HEK293 (cell line): Measurements from ENCODE around the gene UBFD1.

Source experiments
- RBAK ChIP-seq: fragments of 450-650 bp; formaldehyde crosslinking; IDR thresholded peaks from 2 replicates; pipeline ENCODE4 v1.5.1; 2016; ENCODE audit warnings: missing biosample characterization, missing genetic modification characterization
- TCF7L2 ChIP-seq: IDR thresholded peaks from 2 replicates; pipeline ENCODE4 v1.6.1; 2011; ENCODE audit warnings: low read depth, mild to moderate bottlenecking, inconsistent platforms, low read length, moderate library complexity, borderline replicate concordance
- YY1 ChIP-seq: fragments of 450-650 bp; formaldehyde crosslinking; IDR thresholded peaks from 2 replicates; pipeline ENCODE4 v1.5.1; 2018; ENCODE audit warnings: missing biosample characterization, missing genetic modification characterization
- ZNF138 ChIP-seq: fragments of 450-650 bp; formaldehyde crosslinking; IDR thresholded peaks from 2 replicates; pipeline ENCODE4 v1.5.1; 2016; ENCODE audit warnings: missing biosample characterization, missing genetic modification characterization, borderline replicate concordance
- ZNF2 ChIP-seq: fragments of 450-650 bp; formaldehyde crosslinking; IDR thresholded peaks from 2 replicates; pipeline ENCODE4 v1.5.1; 2016; ENCODE audit warnings: missing biosample characterization, missing genetic modification characterization
- ZNF292 ChIP-seq: fragments of 450-650 bp; formaldehyde crosslinking; IDR thresholded peaks from 2 replicates; pipeline ENCODE4 v1.5.1; 2016; ENCODE audit warnings: low read depth, missing biosample characterization, missing genetic modification characterization, borderline replicate concordance
- ZNF350 ChIP-seq: fragments of 450-650 bp; formaldehyde crosslinking; IDR thresholded peaks from 2 replicates; pipeline ENCODE4 v1.5.0; 2017; ENCODE audit warnings: missing biosample characterization, mild to moderate bottlenecking, missing genetic modification characterization
- ZNF514 ChIP-seq: fragments of 450-650 bp; formaldehyde crosslinking; IDR thresholded peaks from 2 replicates; pipeline ENCODE4 v1.5.1; 2016; ENCODE audit warnings: missing biosample characterization, missing genetic modification characterization
- TF ChIP-seq, protein P1 (sequence below): fragments of 450-650 bp; formaldehyde crosslinking; IDR thresholded peaks from 2 replicates; pipeline ENCODE4 v1.5.1; 2016; ENCODE audit warnings: missing biosample characterization, missing genetic modification characterization
- TF ChIP-seq, protein P2 (sequence below): IDR thresholded peaks from 2 replicates; pipeline ENCODE4 v1.6.1; 2011; ENCODE audit warnings: mild to moderate bottlenecking, low read depth, low read length, borderline replicate concordance
- TF ChIP-seq, protein P3 (sequence below): fragments of 450-650 bp; formaldehyde crosslinking; IDR thresholded peaks from 2 replicates; pipeline ENCODE4 v1.5.1; 2016; ENCODE audit warnings: missing biosample characterization, missing genetic modification characterization
- TF ChIP-seq, protein P4 (sequence below): fragments of 450-650 bp; formaldehyde crosslinking; IDR thresholded peaks from 2 replicates; pipeline ENCODE4 v1.5.1; 2017; ENCODE audit warnings: missing biosample characterization, missing genetic modification characterization

DNA sequence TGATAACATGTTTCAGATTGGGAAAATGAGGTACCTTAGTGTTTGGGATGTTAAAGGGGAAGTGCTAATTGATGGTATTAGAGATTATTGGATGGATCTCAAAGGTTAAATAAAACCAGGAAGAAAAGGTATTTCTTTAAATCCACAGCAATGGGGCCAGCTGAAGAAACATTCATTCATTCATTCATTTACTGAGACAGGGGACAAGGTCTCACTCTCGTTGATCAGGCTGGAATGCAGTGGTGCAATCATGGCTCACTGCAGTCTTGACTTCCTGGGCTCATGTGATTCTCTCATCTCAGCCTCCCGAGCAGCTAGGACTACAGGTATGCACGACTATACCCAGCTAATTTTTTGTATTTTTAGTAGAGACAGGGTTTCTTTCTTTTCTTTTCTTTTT, 20.1 kb upstream of the UBFD1 start:
- TF ChIP-seq, protein P1, sequence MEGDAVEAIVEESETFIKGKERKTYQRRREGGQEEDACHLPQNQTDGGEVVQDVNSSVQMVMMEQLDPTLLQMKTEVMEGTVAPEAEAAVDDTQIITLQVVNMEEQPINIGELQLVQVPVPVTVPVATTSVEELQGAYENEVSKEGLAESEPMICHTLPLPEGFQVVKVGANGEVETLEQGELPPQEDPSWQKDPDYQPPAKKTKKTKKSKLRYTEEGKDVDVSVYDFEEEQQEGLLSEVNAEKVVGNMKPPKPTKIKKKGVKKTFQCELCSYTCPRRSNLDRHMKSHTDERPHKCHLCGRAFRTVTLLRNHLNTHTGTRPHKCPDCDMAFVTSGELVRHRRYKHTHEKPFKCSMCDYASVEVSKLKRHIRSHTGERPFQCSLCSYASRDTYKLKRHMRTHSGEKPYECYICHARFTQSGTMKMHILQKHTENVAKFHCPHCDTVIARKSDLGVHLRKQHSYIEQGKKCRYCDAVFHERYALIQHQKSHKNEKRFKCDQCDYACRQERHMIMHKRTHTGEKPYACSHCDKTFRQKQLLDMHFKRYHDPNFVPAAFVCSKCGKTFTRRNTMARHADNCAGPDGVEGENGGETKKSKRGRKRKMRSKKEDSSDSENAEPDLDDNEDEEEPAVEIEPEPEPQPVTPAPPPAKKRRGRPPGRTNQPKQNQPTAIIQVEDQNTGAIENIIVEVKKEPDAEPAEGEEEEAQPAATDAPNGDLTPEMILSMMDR (tag by site-specific recombination), result no peak
- TF ChIP-seq, protein P2, sequence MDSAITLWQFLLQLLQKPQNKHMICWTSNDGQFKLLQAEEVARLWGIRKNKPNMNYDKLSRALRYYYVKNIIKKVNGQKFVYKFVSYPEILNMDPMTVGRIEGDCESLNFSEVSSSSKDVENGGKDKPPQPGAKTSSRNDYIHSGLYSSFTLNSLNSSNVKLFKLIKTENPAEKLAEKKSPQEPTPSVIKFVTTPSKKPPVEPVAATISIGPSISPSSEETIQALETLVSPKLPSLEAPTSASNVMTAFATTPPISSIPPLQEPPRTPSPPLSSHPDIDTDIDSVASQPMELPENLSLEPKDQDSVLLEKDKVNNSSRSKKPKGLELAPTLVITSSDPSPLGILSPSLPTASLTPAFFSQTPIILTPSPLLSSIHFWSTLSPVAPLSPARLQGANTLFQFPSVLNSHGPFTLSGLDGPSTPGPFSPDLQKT, result no peak
- TF ChIP-seq ZNF350 (tag by site-specific recombination) (no peak), YY1 (tag by site-specific recombination) (no peak), ZNF292 (tag by site-specific recombination) (no peak), ZNF514 (no peak), RBAK (tag by site-specific recombination) (no peak), TCF7L2 (no peak), ZNF138 (no peak), ZNF2 (tag by site-specific recombination) (no peak)
- TF ChIP-seq, protein P3, sequence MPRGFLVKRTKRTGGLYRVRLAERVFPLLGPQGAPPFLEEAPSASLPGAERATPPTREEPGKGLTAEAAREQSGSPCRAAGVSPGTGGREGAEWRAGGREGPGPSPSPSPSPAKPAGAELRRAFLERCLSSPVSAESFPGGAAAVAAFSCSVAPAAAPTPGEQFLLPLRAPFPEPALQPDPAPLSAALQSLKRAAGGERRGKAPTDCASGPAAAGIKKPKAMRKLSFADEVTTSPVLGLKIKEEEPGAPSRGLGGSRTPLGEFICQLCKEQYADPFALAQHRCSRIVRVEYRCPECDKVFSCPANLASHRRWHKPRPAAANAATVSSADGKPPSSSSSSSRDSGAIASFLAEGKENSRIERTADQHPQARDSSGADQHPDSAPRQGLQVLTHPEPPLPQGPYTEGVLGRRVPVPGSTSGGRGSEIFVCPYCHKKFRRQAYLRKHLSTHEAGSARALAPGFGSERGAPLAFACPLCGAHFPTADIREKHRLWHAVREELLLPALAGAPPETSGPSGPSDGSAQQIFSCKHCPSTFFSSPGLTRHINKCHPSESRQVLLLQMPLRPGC (tag by site-specific recombination), result no peak
- TF ChIP-seq, protein P4, sequence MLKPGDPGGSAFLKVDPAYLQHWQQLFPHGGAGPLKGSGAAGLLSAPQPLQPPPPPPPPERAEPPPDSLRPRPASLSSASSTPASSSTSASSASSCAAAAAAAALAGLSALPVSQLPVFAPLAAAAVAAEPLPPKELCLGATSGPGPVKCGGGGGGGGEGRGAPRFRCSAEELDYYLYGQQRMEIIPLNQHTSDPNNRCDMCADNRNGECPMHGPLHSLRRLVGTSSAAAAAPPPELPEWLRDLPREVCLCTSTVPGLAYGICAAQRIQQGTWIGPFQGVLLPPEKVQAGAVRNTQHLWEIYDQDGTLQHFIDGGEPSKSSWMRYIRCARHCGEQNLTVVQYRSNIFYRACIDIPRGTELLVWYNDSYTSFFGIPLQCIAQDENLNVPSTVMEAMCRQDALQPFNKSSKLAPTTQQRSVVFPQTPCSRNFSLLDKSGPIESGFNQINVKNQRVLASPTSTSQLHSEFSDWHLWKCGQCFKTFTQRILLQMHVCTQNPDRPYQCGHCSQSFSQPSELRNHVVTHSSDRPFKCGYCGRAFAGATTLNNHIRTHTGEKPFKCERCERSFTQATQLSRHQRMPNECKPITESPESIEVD (tag by site-specific recombination), result no peak
